Inferior parietal cortex (tissue), 1 donor: ENCODE results near the gene PRKACA.

Experiments used
- DNase-seq: peaks from one replicate; pipeline ENCODE4 v3.0.0-alpha.2; 2016; ENCODE audit errors: extremely low spot score

PRKACA gene

DNA sequence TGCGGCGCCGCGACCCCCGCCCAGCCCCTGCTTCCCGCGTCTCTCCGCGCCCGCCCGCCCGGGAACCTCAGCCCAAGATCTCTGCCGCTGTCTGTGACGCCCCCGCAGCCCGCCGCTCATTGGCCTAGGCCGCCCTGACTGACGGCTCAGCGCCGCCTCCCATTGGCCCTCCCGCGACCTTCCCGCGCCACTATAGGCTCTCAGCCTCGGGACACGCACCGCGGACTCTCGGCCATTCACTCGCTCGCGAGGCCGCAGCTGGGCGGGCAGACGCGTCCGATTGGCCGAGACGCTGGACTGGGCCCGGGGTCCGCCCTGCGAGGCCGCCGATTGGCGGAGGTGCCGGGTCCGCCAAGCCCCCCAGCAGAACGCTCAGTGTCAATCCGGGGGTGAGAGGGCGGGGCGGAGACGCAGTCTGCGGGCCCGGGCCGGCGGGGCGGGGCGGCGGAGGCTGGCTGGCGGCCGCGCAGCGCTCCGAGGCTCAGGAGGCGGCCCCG is at the start of gene PRKACA:
Gene PRKACA, minus strand, starts transcription at position 95 of the 497 bp plus-strand sequence. CDS start 215 bp downstream, outside the sequence.
- peak; percentile 97 for DNase-seq

DNA sequence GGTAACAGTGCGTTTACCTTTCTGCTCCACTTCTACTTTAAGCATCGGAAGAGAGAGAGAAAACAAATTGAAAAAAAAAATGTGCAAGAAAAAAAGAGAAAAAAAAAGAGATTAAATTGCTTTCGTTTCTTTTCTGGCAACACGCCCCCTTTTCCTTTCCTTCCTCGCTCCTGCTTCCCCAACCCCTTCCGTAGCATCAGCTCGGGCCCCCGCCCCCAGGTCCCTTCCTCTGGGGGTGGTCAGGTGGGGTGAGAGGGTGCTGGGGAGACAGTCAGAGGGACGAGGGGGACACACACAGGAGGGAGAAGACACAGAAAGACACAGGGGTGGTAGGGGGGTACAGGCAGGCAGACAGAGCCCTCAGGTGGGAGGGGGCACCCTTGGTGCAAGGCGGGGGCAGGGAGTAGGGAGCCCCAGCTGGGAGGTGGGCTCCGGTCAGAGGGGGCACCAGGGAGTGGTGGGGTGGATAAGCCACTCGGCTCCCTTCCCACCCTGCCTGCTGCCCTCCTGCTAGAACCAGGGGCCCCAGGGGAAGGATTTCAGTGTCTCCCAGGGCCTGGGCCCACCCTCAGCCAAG is 49.5 kb upstream of the PRKACA start:
- no peak for DNase-seq

DNA sequence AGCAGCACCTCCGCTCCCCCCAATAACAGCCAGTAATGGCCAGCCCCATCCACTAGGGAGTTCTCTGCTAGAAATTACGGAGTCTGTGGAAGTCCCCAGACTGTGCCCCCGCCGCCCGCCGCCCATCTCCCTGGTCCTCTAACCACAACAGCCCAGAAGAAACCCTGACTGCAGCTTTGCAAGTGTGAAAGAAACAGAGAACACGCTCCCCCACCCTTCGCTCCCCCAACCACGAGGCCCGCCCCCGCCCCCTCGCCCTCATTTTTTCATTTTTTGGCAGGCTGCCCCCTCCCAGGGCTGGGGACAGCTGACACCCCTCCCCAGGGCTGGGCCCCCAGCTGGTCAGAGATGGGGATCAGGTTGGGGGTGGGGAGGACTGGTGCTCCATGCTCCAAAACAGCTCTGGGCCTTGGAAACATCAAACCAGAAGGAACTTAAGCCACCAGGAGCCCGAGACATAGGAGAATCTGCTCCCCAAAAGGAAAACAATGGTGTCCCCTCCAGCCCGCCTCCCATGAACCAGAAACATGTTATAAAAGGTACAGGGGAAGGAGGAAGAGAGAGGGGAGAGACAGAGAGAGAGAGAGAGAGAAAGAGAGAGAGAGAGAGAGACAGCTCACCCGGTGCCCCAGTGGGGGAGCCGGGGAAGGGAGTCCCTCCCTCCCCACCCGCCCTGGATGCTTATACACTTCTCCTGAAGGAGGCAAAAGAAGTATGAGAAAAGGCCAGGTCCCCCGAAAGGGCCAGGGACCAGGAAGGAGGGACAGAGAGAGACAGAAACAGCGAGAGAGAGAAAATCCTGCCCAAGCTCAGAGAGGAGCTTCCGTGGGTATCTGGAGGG is 48.6 kb upstream of the PRKACA start:
- no peak for DNase-seq

DNA sequence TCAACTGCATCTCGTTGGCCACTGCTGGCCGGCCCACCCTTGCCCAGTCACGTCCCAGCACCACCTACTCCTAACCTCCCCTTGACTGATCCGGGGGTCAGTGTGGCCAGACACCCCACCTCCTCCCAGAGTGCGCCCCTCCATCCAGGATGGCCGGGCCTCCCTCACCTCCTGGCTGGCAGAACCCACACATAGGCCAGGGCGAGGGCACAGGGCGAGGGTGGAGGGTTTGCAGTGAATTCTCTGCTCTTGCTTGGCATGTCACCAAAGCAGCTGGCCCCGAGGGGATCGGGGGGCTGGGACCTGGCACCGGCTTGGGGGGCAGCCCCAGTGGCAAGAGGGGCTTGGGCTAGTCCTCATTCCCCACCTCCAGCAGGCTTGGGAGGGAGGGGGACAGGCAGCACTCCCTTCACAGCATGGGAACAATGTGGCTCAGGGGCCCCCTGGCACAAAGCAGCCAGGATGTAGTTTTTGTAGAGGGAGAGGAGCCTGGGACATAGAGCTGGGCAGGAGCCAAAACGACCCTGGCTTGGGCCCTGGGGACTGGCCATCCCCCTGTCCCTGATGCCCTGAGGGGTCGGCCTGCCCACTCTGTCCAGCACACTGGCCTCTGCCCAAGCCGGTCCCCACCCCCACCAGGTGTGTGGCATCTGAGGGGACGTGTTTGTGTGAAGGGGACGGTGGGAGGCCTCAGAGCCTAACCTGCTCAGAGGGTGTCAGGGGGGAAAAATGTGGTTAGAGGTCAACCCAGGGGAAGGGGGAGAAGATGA is 47.3 kb upstream of the PRKACA start:
- no peak for DNase-seq

DNA sequence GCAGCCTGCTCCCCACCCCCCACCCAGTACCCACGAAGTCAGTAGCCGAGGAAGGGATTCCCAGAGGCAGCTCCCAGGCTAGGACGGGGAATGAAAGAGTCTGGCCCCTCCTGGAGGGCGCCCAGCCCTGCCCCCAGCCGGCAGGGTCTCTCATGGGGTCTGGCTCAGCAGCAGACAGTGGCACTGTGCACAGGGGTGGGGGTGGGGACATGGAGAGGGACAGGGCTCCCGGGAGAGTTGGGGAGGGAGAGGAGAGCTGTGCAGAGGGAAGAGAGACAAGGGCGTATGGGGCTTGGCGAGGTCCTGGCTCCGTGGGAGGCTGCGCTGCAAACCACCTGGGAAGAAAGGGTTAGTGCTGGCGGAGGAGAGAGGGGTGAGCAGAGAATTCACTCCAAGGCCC is 46.5 kb upstream of the PRKACA start:
- no peak for DNase-seq

DNA sequence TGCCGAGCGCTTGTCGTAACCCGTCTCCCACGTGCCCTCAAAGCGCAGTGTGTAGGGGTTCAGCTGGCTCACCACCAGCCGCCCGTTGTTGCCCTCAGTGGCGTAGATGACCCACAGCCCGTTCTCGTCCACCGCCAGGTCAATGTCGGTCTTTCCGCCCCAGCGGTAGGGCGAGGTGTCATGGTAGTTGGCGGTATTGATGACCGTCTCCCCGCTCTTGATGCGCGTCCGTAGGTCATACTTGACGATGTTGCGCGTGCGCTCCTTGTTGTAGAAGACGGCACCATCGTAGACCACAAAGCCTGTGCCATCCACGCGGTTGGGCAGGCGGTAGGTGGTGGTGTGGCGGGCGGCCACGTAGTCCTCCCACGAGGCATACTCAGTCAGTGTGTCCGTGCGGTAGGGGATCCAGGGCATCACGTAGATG is 45.3 kb upstream of the PRKACA start:
- no peak for DNase-seq

DNA sequence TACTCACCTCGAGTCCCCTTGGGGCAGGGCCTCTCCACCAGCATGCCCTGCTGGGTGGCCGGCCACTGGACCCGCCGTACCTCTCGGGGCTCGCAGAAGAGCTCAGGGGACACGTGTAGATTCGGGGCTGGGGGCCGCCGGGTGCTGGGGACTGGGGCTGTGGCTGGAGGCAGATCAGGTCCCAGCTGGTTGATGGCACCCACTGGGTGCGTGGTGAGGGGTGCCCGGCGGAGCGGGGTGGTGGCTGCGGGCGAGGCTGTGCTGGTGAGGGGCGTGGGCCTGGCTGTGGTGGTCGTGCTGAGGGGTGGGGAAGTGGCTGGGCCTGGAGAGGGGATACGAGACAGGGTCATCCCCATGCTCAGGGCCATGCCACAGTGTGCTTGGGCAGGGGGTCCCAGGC is 43.7 kb upstream of the PRKACA start:
- DNase-seq, result no peak

DNA sequence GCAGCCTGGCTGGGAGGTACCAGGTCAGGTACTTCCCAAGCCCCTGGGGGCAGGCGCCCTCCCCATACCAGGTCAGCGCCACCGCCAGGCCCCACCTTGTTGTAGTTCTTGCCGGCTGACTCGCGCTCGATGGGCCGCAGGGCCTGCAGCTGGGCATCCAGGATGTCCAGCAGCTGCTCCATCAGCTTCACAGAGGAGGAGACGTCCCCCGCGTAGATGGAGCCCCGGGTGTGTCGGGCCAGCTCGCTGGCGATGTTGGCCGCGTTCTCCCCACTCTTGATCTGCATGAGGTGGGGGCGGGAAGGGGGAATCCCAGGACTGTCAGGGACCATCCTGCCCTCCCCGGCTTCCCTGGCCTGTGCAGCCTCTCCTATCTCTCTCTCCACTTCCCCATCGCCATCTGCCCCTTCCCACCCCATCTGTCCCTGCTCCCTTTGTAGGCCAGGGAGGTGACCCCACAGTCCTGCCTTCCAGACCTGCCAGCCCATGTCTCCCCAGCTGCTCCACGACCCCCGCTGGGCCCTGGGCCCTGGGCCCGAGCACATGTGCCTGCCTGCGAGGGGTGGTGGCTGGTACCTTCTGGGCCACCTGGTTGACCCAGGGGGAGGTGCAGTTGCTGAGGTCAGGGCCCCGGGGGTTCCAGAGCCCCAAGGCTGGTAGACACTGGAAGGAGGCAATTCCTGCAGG is 42.6 kb upstream of the PRKACA start:
- DNase-seq, result no peak

DNA sequence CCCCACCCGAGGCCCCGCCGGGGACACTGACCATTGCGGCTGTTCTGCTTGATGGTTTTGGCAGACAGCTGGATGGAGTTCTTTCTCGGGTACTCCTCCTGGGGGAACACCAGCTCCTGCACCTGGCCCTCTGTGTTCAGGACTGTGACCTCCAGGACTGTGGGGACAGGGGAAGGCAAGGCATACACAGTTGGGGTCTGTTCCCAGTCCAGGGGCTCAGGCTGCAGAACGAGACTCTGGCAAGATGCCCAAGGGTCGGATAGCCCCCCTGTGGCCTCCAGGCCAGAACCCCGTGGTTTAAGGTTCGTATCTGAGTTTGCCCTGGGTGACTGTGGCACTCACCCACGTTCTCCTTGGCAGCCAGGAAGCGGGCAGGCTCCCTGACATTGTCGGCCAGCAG is 41.5 kb upstream of the PRKACA start:
- no peak for DNase-seq

DNA sequence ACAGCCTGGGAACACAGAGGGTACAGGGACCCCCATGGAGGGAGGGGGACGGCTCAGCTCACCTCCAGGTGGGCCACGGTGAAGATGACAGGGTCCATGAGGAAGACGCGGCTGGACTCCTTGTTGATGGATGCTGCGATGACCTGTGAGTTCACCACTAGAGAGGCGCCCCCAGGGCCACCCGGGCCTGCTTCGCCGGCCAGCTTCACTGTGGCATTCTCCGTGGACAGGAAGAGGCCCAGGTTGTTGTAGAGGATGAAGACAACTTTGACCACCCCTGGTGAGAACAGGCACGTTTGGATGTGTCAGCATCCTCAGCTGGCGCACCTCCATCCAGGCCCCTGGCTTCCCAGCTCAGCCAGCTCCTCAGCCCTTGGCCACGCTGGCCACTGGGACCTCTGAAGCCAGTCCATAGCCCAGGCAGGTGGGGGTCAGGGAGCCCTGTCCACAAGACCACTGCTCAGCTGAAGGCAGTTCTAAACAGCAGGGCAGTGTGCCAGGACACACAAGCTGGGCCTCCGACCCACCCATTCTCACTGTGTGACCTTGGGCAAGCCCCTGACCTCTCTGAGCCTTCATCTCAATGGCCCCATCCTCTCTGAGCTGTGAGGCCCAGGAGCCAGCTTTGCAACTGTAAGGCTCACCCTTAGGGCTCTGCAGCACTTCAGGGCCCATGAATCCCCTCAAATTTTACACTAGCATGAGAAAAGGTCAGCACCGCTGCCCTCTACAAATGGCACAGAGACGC is 40.9 kb upstream of the PRKACA start:
- no peak for DNase-seq

DNA sequence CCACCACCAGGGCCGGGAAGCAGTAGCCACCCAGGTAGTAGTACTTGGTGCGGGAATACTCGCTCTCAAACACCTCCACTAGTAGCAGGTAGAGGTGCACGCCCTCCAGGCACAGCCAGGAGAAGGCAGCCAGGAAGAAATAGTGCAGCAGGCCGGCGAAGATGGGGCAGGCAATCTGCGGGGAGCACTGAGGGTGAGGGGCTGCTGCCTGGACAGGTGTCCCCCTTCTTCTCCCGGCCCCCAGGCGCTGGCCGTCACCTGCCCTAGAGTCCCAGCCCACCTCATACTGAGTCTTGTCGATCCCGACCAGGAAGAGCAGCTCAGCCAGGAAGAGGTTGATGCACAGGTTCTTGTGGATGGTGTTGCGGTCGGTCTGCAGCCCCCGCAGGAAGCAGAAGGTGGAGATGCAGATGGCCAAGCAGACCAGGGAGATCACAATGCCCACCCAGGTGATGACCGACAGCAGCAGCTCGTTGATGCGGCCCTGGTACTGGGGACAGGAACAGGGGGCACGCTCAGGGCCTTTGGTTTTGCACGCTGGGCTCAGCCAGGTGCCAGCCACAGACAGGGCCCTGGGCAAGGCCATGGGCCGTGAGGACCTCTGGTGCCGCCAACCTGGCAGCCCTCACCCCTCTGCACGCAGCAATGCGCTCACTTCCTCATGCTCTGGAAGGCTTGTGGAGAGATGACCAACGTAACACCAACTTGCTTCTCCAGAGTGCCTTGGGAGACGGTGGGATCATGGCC is 39.6 kb upstream of the PRKACA start:
- DNase-seq, result no peak

DNA sequence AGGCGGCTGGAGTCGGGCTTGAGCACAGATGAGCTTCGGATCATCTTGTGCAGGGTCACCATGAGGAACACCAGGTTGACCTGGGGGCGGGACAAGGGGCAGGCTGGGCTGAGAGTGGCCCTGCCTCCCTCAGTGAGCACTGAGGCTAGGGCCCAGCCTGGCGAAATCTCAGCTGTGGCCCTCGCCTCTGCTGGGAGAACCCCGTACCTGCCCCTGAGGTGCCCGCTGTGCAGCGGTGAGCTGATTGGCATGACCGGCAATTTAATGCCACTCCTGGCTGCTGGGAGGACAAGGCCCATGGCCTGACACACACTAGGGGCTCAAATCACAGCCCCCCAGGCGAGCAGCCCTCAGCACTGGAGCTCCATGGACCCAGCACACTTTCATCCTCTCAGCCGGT is 38.6 kb upstream of the PRKACA start:
- DNase-seq, result no peak

DNA sequence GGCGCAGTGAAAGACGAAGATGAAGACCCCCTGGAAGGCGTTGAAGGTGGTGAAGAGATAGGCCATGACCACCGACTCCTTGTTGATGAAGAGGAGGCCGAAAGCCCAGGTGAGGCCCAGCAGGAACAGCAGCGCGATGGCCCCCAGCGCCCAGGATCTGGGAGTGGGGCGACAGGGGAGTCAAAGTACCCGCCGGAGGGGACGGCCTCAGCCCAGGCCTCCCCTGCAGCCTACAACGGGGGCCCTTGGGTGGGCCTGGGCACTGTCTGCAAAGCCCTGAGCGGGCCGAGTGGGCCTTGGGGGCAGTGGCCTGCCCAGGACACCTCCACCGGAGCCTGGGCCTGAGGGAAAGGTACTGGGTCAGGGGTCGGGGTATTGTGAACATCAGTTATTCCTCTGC is 37.8 kb upstream of the PRKACA start:
- no peak for DNase-seq

DNA sequence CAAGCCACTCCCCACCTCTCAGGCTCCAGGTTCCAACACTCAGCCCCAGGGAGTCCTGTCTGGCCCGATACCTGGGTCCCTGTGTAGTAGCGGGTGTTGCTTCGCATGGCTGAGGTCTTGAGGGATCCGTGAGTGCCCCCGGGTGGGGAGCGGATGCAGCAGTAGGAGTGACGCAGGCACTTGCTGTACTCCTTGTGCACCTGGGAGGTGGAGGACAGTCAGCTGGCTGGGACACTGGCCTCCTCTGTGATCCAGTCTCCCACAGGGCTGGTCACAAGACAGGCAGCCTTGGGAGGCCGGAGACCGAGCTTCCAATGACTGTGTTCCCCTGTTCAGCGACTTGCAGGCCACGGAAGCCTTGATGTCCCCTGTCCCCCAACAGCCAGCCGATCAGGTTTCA is 35.2 kb upstream of the PRKACA start:
- no peak for DNase-seq

DNA sequence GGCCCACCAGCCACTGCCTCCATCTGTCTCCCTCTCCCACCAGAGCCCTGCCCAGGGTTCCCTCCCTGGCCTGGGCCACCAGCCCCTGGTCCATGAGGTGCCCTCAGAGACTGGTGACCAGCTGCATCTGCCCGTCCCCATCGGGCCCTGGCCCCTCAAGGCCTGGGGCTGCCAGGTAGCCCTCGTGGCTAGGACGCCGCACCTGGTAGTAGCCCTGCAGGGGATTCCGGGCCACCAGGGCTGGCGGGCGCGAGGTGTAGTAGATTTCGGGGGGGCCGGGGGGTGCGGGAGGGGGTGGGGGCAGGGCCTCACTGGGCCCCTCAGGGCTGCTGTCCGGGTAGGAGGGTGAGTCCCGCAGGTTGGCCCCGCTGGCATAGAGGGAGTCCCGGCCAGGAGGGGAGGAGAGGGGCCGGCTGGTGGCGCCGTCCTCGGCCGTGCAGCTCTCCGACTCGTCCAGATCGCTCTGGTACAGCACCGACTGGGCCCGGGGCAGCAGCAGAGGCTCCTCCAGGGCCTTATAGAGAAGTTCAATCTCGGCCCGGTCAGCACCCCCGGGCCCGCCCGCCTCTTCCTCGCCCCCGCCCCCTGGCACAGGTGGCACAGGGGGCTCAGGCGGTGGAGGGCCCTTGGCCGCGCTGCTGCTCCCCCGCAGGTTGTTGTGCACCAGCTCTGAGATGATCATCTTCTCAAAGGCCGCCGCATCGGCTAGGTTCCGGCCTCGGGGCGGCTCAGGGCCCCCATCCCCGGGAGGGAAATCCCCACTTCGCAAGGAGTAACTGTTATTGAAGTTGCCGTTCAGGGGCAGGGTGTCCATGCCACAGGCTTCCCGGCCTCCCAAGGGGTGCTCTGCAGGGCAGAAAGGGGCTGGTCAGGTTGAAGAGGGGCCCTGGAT is 33.5 kb upstream of the PRKACA start:
- DNase-seq, result no peak

DNA sequence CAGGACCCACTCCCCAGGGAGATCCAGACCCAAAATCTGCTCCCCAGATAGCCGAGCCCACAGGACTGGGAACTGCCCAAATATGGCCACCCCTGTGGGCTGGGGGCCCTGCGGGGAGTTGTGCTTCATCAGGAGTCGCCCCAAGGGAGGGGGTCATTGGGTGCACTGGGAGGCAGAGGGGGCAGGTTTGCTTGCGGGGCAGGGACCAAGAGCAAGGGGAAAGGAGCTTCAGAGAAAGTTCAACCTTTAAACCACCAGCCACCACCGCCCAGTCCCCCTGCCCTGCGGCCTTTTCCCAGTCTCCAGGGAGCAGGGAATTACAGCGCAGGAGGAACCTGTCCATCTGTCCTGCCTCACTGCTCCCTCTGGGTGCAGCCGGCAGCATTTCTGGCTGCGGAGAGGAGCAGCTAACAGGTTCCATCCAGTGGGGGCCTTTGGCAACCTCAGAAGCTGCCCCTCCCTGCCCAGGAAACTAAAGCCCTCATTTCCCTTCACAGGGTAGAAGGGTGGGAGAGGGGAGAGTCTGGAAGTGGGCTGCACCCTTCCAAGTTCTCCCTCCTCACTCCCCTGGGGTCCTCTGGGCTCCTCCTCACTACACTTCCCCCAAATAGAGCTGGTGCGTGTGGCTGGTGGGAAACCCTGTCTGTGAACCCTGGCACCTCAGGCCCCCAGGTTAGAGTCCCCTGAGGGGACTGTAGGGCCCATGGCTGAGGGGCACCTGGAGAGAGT is 32.6 kb upstream of the PRKACA start:
- DNase-seq, result no peak

DNA sequence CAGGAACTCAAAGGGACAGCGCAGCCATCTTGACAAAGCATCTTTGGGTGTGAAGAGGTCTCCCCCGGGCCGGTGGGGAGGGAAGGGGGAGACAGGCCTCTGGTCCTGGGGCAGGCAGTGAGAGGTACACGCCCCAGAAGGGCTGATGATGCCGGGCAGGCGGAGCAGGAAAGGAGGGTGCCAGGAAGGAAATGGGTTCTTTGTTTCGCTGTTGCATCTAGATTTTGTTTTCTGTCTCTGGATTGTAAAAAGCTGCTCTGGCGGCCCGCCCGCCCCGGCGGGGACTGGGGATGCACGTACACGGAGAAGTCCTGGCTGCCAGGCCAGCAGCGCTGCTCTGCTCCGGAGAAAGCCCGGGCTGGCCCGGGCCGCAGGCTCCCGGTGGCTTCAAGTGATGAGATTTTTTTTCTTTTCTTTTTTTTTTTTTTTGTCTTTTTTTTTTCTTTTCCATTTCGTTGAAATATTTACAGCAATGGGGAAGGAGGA is 32.0 kb upstream of the PRKACA start:
- DNase-seq, result peak; percentile 48

DNA sequence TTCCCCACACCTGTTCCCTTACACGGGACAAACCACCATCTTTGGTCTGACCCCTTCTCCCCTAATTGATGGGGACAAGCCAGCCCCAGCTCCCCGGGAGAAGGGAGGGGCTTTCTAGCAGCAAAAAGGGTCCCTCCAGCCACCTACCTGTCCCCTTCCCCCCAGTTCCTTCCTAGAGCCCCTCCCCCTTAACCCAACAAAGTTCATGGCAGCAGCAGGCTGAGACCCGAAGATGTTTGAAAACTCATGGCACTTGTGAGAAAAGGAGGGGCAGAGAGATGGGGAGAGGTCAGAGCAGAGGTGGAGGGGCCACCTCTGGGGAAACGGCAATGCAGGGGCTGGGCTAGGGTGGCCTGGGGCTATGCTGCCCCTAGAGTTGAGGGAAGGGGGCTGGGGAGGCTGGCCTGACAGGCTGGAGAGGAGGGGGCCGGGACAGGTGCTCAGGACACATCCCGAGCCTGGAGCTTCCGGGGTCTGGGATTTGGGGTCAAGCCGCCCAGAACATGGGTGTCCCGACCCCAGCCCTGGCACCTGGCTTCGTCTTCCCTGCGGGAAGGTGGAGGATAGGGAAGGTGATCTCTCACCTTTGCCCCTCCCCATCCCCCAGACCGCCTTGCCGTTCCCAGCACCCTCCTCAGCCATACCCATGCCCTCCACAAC is 31.3 kb upstream of the PRKACA start:
- no peak for DNase-seq
